HepG2 (cell line): ENCODE data around the gene ARHGEF39. TPM values are rescaled to one million over a fixed set of nuclear protein-coding genes. Genes with fewer than 3 reads are reported as not detected.
A peak's percentile ranks its signal among the peaks of the same experiment; 100 is the strongest.

Source experiments
- ATAC-seq: fragments of 200-7000 bp; cut with Tn5 transposase; 3 replicates; pipeline ENCODE4 v1.9.1; 2020; ENCODE audit warnings: mild to moderate bottlenecking, moderate library complexity
- BruUV-seq: library from RNA; stranded (reverse); fragments of 400-500 nt; replicated peaks from 2 replicates; lab custom pipeline; 2021; lab: Mats Ljungman, UMichigan
- CTCF ChIA-PET: fragments of 300-600 bp; formaldehyde crosslinking; extraction: SDS; loops from one replicate; lab custom pipeline; 2021; ENCODE audit warnings: low total read pairs, inconsistent platforms, low intra/inter-chr PET ratio; lab: Yijun Ruan, JAX
- POLR2A ChIA-PET: fragments of 350-600 bp; sonication (Branson Sonifier 250); formaldehyde crosslinking; loops from one replicate; lab custom pipeline; 2020; ENCODE audit warnings: antibody characterized with exemption, inconsistent platforms; lab: Yijun Ruan, JAX
- DNase-seq: peaks from one replicate; pipeline ENCODE4 v3.0.0-alpha.2; 2015; ENCODE audit warnings: low spot score
- FAIRE-seq: peaks from 3 replicates; lab custom pipeline; 2011; peaks lifted over from hg19 to GRCh38; lab: Jason Lieb, UNC
- H2AFZ ChIP-seq: one replicate; pipeline ENCODE4 v1.6.1; 2011; ENCODE audit warnings: low read length, inconsistent platforms
- H3K27ac ChIP-seq: fragments of 300-600 bp; 3 replicates; pipeline ENCODE4 v1.8.0; 2011; ENCODE audit warnings: mixed run types, mild to moderate bottlenecking, mixed read lengths, low read length, inconsistent platforms; ENCODE audit not compliant: insufficient read depth; ENCODE audit errors: extremely low read length
- H3K27me3 ChIP-seq, 2 experiments: fragments of 200-600 bp in 1 of 2; 2 replicates in 1 of 2; 3 replicates in 1 of 2; pipeline versions ENCODE4 v1.6.0 to v1.8.0; 2011; ENCODE audit warnings: low read length in 2 of 2, mild to moderate bottlenecking in 2 of 2, moderate library complexity in 2 of 2, inconsistent platforms in 1 of 2; ENCODE audit not compliant: insufficient read depth in 2 of 2, control insufficient read depth in 1 of 2
- H3K36me3 ChIP-seq, 2 experiments: fragments of 200-600 bp in 1 of 2; replicated peaks in 1 of 2; 2 replicates in 1 of 2; 3 replicates in 1 of 2; pipeline versions ENCODE4 v1.5.1 to v1.8.0; 2011; ENCODE audit warnings: low read length in 2 of 2, inconsistent platforms in 1 of 2; ENCODE audit not compliant: insufficient read depth in 2 of 2, control insufficient read depth in 1 of 2
- H3K4me1 ChIP-seq: 2 replicates; pipeline ENCODE4 v1.5.1; 2012; ENCODE audit warnings: low read length, inconsistent platforms; ENCODE audit not compliant: insufficient read depth
- H3K4me2 ChIP-seq: 2 replicates; pipeline ENCODE4 v1.6.0; 2011; ENCODE audit warnings: low read depth, low read length, inconsistent platforms
- H3K4me3 ChIP-seq, 3 experiments: fragments of 200-600 bp in 1 of 3; sonication (generic), shearing (Covaris generic) in 1 of 3; replicated peaks in 1 of 3; 2 replicates each; pipeline ENCODE4 v1.5.1; 2011 to 2016; ENCODE audit warnings: low read length in 3 of 3, inconsistent platforms in 2 of 3, low read depth in 2 of 3, mild to moderate bottlenecking in 2 of 3, control low read depth in 1 of 3, mixed read lengths in 1 of 3; ENCODE audit not compliant: insufficient read depth in 1 of 3
- H3K79me2 ChIP-seq: one replicate; pipeline ENCODE4 v1.6.1; 2011; ENCODE audit warnings: low read length, inconsistent platforms; ENCODE audit not compliant: insufficient read depth
- H3K9ac ChIP-seq: 2 replicates; pipeline ENCODE4 v1.6.0; 2011; ENCODE audit warnings: mild to moderate bottlenecking, low read depth, low read length, inconsistent platforms; ENCODE audit not compliant: insufficient read depth
- H3K9me3 ChIP-seq: 2 replicates; pipeline ENCODE4 v1.5.1; 2012; ENCODE audit warnings: mild to moderate bottlenecking, low read length
- H4K20me1 ChIP-seq: 2 replicates; pipeline ENCODE4 v1.6.0; 2011; ENCODE audit warnings: inconsistent platforms, mild to moderate bottlenecking, low read length, moderate library complexity; ENCODE audit not compliant: insufficient read depth
- ARNTL ChIP-seq: sonication (generic); formaldehyde crosslinking; IDR thresholded peaks from 2 replicates; pipeline ENCODE4 v1.4.0; 2020; ENCODE audit warnings: mild to moderate bottlenecking, missing genetic modification reagents
- ATF4 ChIP-seq, 2 experiments: fragments of 450-650 bp in 1 of 2; sonication (generic) in 1 of 2; formaldehyde crosslinking; IDR thresholded peaks; 2 replicates each; pipeline versions ENCODE4 v1.5.0 to v1.8.0; 2020 to 2022; ENCODE audit warnings: mild to moderate bottlenecking in 1 of 2, missing genetic modification reagents in 1 of 2
- CCDC6 ChIP-seq: sonication (generic); formaldehyde crosslinking; IDR thresholded peaks from 2 replicates; pipeline ENCODE4 v1.8.1; 2022; ENCODE audit warnings: mild to moderate bottlenecking, missing genetic modification reagents, moderate library complexity
- DR1 ChIP-seq: sonication (generic); formaldehyde crosslinking; IDR thresholded peaks from 2 replicates; pipeline ENCODE4 v1.8.0; 2021; ENCODE audit warnings: mild to moderate bottlenecking, missing genetic modification reagents, inconsistent platforms
- E2F2 ChIP-seq: sonication (generic); formaldehyde crosslinking; IDR thresholded peaks from 2 replicates; pipeline ENCODE4 v1.4.0; 2020; ENCODE audit warnings: missing genetic modification reagents, borderline replicate concordance
- ETS1 ChIP-seq: sonication (generic); formaldehyde crosslinking; IDR thresholded peaks from 2 replicates; pipeline ENCODE4 v1.4.0; 2020; ENCODE audit warnings: missing genetic modification reagents
- IKZF5 ChIP-seq: IDR thresholded peaks from 2 replicates; pipeline ENCODE4 v1.6.1; 2018; ENCODE audit warnings: missing genetic modification reagents, mild to moderate bottlenecking, missing compliant biosample characterization
- MBD4 ChIP-seq: IDR thresholded peaks from 2 replicates; pipeline ENCODE4 v1.6.1; 2012; ENCODE audit warnings: low read length, inconsistent platforms, borderline replicate concordance
- PITX1 ChIP-seq: sonication (generic); formaldehyde crosslinking; IDR thresholded peaks from 2 replicates; pipeline ENCODE4 v1.5.1; 2020; ENCODE audit warnings: mild to moderate bottlenecking, missing genetic modification reagents
- SETDB1 ChIP-seq: sonication (generic); formaldehyde crosslinking; IDR thresholded peaks from 2 replicates; pipeline ENCODE4 v1.5.1; 2020; ENCODE audit warnings: missing genetic modification reagents, mild to moderate bottlenecking, borderline replicate concordance
- STAG1 ChIP-seq: sonication (generic); formaldehyde crosslinking; IDR thresholded peaks from 2 replicates; pipeline ENCODE4 v1.4.0; 2020; ENCODE audit warnings: missing genetic modification reagents
- SUZ12 ChIP-seq: fragments of 150-350 bp; IDR thresholded peaks from 2 replicates; pipeline ENCODE4 v1.6.1; 2014; ENCODE audit warnings: low read depth, low read length
- TCF7 ChIP-seq: sonication (generic); IDR thresholded peaks from 2 replicates; pipeline ENCODE4 v1.6.1; 2016; ENCODE audit warnings: antibody characterized with exemption, low read depth
- ZNF33A ChIP-seq: sonication (generic); formaldehyde crosslinking; IDR thresholded peaks from 2 replicates; pipeline ENCODE4 v1.5.1; 2020; ENCODE audit warnings: missing genetic modification reagents, mild to moderate bottlenecking, moderate library complexity, borderline replicate concordance
- ZNF350 ChIP-seq: sonication (generic); formaldehyde crosslinking; IDR thresholded peaks from 2 replicates; pipeline ENCODE4 v1.4.0; 2020; ENCODE audit warnings: mild to moderate bottlenecking, low read depth, missing genetic modification reagents, borderline replicate concordance
- ZNF562 ChIP-seq: sonication (generic); formaldehyde crosslinking; IDR thresholded peaks from 2 replicates; pipeline ENCODE4 v1.8.0; 2022; ENCODE audit warnings: missing genetic modification reagents, borderline replicate concordance
- ZNF569 ChIP-seq: sonication (generic); formaldehyde crosslinking; IDR thresholded peaks from 2 replicates; pipeline ENCODE4 v1.5.0; 2020; ENCODE audit warnings: mild to moderate bottlenecking, missing genetic modification reagents, moderate library complexity, borderline replicate concordance
- ZNF713 ChIP-seq: sonication (generic); formaldehyde crosslinking; IDR thresholded peaks from 2 replicates; pipeline ENCODE4 v1.4.0; 2020; ENCODE audit warnings: mild to moderate bottlenecking, missing genetic modification reagents
- ZNF83 ChIP-seq: sonication (generic); formaldehyde crosslinking; IDR thresholded peaks from 2 replicates; pipeline ENCODE4 v1.4.0; 2020; ENCODE audit warnings: missing genetic modification reagents, mild to moderate bottlenecking, borderline replicate concordance
- WGBS: methylation state at CpG from one replicate; pipeline ENCODE4 v1.1.6; 2017; ENCODE audit warnings: low lambda C conversion rate; 5-methylcytosine and 5-hydroxymethylcytosine counted together
- in situ Hi-C: cut with HindIII; loops from 2 replicates; pipeline ENCODE4 v1.10.0; 2017; ENCODE audit warnings: low pct_unique_long_range_greater_than_20kb; ENCODE audit not compliant: extremely low pct_ligation_motif_present
- intact Hi-C: fragments of 100-400 bp; cut with micrococcal nuclease; formaldehyde crosslinking; loops from one replicate; pipeline ENCODE4 v1.10.0; 2022; ENCODE audit not compliant: unreplicated experiment
- polyA plus RNA-seq, 8 experiments: library from polyadenylated mRNA; depleted of rRNA in 3 of 8; stranded (reverse) in 7 of 8; unstranded in 1 of 8; fragments of >200 nt; fragmentation: Illumina TruSeq in 4 of 8; extraction: Trizol in 4 of 8; gene quantifications; 2 replicates each; pipeline versions ENCODE4 v1.2.1 to v1.2.3, GENCODE V29; 2011 to 2016; ENCODE audit warnings: low read depth in 4 of 8, missing spikeins in 1 of 8, mixed read lengths in 1 of 8; ENCODE audit not compliant: insufficient read depth in 1 of 8
- total RNA-seq, 5 experiments: library from RNA; depleted of rRNA; stranded (reverse); fragments of >200 nt; fragmentation: Illumina TruSeq; extraction: Trizol; gene quantifications; 2 replicates each; pipeline ENCODE4 v1.2.3, GENCODE V29; 2016; ENCODE audit warnings: low read depth in 1 of 5

The ARHGEF39 gene
- total and polyA plus RNA-seq, 2 of the 13 experiments (the other 11 are each of a cell fraction or from before 2014, with no cell fraction given): 11.2 to 12.3 TPM

- peak overlapping the region; percentile 37 for H3K9ac ChIP-seq
- H3K4me1 ChIP-seq: peaks cover 77% of the 10 kb centered on the region
- no peaks in the 10 kb centered on the region for H3K27me3 ChIP-seq
- in situ Hi-C loops: loop anchor here (5.0 kb wide), 1 partner anchor 58 kb away; no protein-coding TSS in a partner anchor
- H4K20me1 ChIP-seq: no peaks in the 10 kb centered on the region
- peaks cover 3% of the 10 kb centered on the region for H3K79me2 ChIP-seq
- peak overlapping the region; percentile 69 for H3K27ac ChIP-seq
- POLR2A ChIA-PET: interaction anchor here (0.9 to 3.3 kb wide), 14 partner anchors 8 to 145 kb away, joined by 3 to 29 read pairs (median 6); partner anchors contain the start of genes CCDC107, CREB3, HINT2 and RMRP
- ATAC-seq (peak; percentile 81), DNase-seq (peak; percentile 98), FAIRE-seq (peak; percentile 100)
- peak overlapping the region; percentile 69 for H3K4me2 ChIP-seq
- CTCF ChIA-PET: no interaction called here
- 30% methylated on average over 6 of the region's 6 CpGs for WGBS
- peak overlapping the region; percentile 15 for H2AFZ ChIP-seq
- H3K9me3 ChIP-seq: no peaks in the 10 kb centered on the region
- intact Hi-C loops: loop anchor here (1.0 kb wide), 2 partner anchors 11 to 22 kb away; partner anchors contain the start of genes CCDC107 and RMRP
- no TSS peak for BruUV-seq
- H3K36me3 ChIP-seq: no peaks in the 10 kb centered on the region
- H3K4me3 ChIP-seq: peak overlapping the region in 1 of 3 experiments; percentile 13; a peak in 1 of 6 replicates
- TF ChIP-seq ZNF569 (CRISPR knock-in tag): no peak
- no peak for TF ChIP-seq TCF7
- no peak for TF ChIP-seq SETDB1 (CRISPR knock-in tag)
- TF ChIP-seq CCDC6 (CRISPR knock-in tag): no peak
- TF ChIP-seq ZNF83 (CRISPR knock-in tag): no peak
- no peak for TF ChIP-seq SUZ12
- TF ChIP-seq DR1 (CRISPR knock-in tag): no peak
- TF ChIP-seq PITX1 (CRISPR knock-in tag): peak; percentile 71; the same call in 1 of the 2 replicates
- no peak for TF ChIP-seq ZNF713
- no peak for TF ChIP-seq STAG1 (CRISPR knock-in tag)
- no peak for TF ChIP-seq ATF4 (CRISPR knock-in tag; IDR thresholded peaks at IDR 0.05)
- no peak for TF ChIP-seq MBD4
- peak; percentile 90 for TF ChIP-seq IKZF5
- no peak for TF ChIP-seq ZNF33A (CRISPR knock-in tag)
- no peak for TF ChIP-seq E2F2 (CRISPR knock-in tag)
- no peak for TF ChIP-seq ETS1 (CRISPR knock-in tag)
- no peak for TF ChIP-seq ARNTL
- TF ChIP-seq ZNF562 (CRISPR knock-in tag): no peak
- TF ChIP-seq ZNF350: peak; percentile 34; the same call in 1 of the 2 replicates
Observed at GRCh38 chr9:35669331-35670145, 4.5 kb upstream of the ARHGEF39 start.
